HepG2 (cell line): ENCODE results near the gene IGF2BP3. TPM values are rescaled to one million over a fixed set of nuclear protein-coding genes. Genes with fewer than 3 reads are reported as not detected.

Experiments used
- BRF2 ChIP-seq: sonication (generic); formaldehyde crosslinking; IDR thresholded peaks from 2 replicates; pipeline ENCODE4 v1.8.1; 2022; ENCODE audit warnings: mild to moderate bottlenecking, missing genetic modification reagents
- MAZ ChIP-seq, 2 experiments: sonication (generic) in 1 of 2; formaldehyde crosslinking in 1 of 2; IDR thresholded peaks; 2 replicates each; pipeline versions ENCODE4 v1.5.0 to v1.6.1; 2012 to 2020; ENCODE audit warnings: low read depth in 2 of 2, mild to moderate bottlenecking in 2 of 2, borderline replicate concordance in 1 of 2, improper control_type of control experiment in 1 of 2, low read length in 1 of 2, missing genetic modification reagents in 1 of 2, moderate library complexity in 1 of 2
- NCOA5 ChIP-seq: sonication (generic); formaldehyde crosslinking; IDR thresholded peaks from 2 replicates; pipeline ENCODE4 v1.4.0; 2020; ENCODE audit warnings: missing genetic modification reagents
- NR2C2 ChIP-seq: sonication (generic); formaldehyde crosslinking; IDR thresholded peaks from 2 replicates; pipeline ENCODE4 v1.4.0; 2020; ENCODE audit warnings: missing genetic modification reagents, mild to moderate bottlenecking, moderate library complexity, borderline replicate concordance
- NRL ChIP-seq: sonication (generic); formaldehyde crosslinking; IDR thresholded peaks from 2 replicates; pipeline ENCODE4 v1.5.0; 2020; ENCODE audit warnings: missing genetic modification reagents, mild to moderate bottlenecking, moderate library complexity, borderline replicate concordance
- PATZ1 ChIP-seq: sonication (generic); formaldehyde crosslinking; IDR thresholded peaks from 2 replicates; pipeline ENCODE4 v1.4.0; 2020; ENCODE audit warnings: missing genetic modification reagents
- SKI ChIP-seq: fragments of 450-650 bp; IDR thresholded peaks from one replicate; pipeline ENCODE4 v1.6.1; 2018; ENCODE audit warnings: mild to moderate bottlenecking; ENCODE audit not compliant: partially characterized antibody
- SOX5 ChIP-seq: IDR thresholded peaks from 2 replicates; pipeline ENCODE4 v1.6.1; 2016; ENCODE audit warnings: borderline replicate concordance
- UBTF ChIP-seq: sonication (generic); formaldehyde crosslinking; IDR thresholded peaks from 2 replicates; pipeline ENCODE4 v1.4.0; 2020; ENCODE audit warnings: mild to moderate bottlenecking, missing genetic modification reagents
- ZBTB3 ChIP-seq: sonication (generic); formaldehyde crosslinking; IDR thresholded peaks from 2 replicates; pipeline ENCODE4 v1.4.0; 2020; ENCODE audit warnings: low read depth, mild to moderate bottlenecking, moderate library complexity, missing genetic modification reagents, borderline replicate concordance
- ZFP36L1 ChIP-seq: sonication (generic); formaldehyde crosslinking; IDR thresholded peaks from 2 replicates; pipeline ENCODE4 v1.8.0; 2022; ENCODE audit warnings: mild to moderate bottlenecking, missing genetic modification reagents, moderate library complexity
- ZGPAT ChIP-seq: IDR thresholded peaks from 2 replicates; pipeline ENCODE4 v1.6.1; 2016; ENCODE audit warnings: mild to moderate bottlenecking
- polyA plus RNA-seq, 8 experiments: library from polyadenylated mRNA; depleted of rRNA in 3 of 8; stranded (reverse) in 7 of 8; unstranded in 1 of 8; fragments of >200 nt; fragmentation: Illumina TruSeq in 4 of 8; extraction: Trizol in 4 of 8; gene quantifications; 2 replicates each; pipeline versions ENCODE4 v1.2.1 to v1.2.3, GENCODE V29; 2011 to 2016; ENCODE audit warnings: low read depth in 4 of 8, missing spikeins in 1 of 8, mixed read lengths in 1 of 8; ENCODE audit not compliant: insufficient read depth in 1 of 8
- total RNA-seq, 5 experiments: library from RNA; depleted of rRNA; stranded (reverse); fragments of >200 nt; fragmentation: Illumina TruSeq; extraction: Trizol; gene quantifications; 2 replicates each; pipeline ENCODE4 v1.2.3, GENCODE V29; 2016; ENCODE audit warnings: low read depth in 1 of 5
- TF ChIP-seq, protein P1 (sequence below): sonication (generic); formaldehyde crosslinking; IDR thresholded peaks from 2 replicates; pipeline ENCODE4 v1.8.0; 2022; ENCODE audit warnings: mild to moderate bottlenecking, missing genetic modification reagents, moderate library complexity
- TF ChIP-seq, protein P2 (sequence below): sonication (generic); formaldehyde crosslinking; IDR thresholded peaks from 2 replicates; pipeline ENCODE4 v1.8.1; 2023; ENCODE audit warnings: mild to moderate bottlenecking, moderate library complexity, missing genetic modification reagents
- TF ChIP-seq, protein P3 (sequence below): sonication (generic); formaldehyde crosslinking; IDR thresholded peaks from 2 replicates; pipeline ENCODE4 v1.5.0; 2020; ENCODE audit warnings: missing genetic modification reagents

Gene IGF2BP3
- total and polyA plus RNA-seq, 2 of the 13 experiments (the other 11 are each of a cell fraction or from before 2014, with no cell fraction given), result 37.7 to 39.5 TPM

DNA sequence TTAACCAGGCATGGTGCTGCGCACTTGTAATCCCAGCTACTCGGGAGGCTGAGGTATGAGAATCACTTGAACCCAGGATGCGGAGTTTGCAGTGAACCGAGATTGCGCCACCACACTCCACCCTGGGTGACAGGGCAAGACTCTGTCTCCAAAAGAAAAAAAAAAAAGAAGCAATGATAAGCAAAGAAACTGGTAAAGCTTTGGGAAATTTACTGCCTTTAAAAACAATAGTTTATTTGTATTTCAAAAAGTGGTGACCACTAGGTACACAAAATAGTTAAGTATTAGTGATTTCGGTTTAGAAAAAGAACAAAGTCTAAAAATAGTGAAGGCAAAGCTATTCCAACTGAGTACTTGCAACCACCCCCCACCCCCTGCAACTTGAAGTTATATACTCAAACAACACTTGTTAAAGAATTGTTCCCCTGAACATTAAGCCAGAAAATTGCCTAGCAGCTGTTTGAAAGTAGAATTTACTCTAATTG lies 133.4 kb downstream of the IGF2BP3 start (continued):
- TF ChIP-seq PATZ1 (CRISPR knock-in tag) (peak; percentile 49), ZFP36L1 (CRISPR knock-in tag) (no peak), SKI (no peak), SOX5 (CRISPR knock-in tag) (peak; percentile 72; the same call in 1 of the 2 replicates), BRF2 (CRISPR knock-in tag) (no peak), ZGPAT (CRISPR knock-in tag) (peak; percentile 60; the same call in 1 of the 2 replicates), MAZ (IDR thresholded peaks at IDR 0.05; ENCODE audit: borderline replicate concordance, low read depth, low read length) (no peak), MAZ (CRISPR knock-in tag; IDR thresholded peaks at IDR 0.05; ENCODE audit: low read depth) (no peak), ZBTB3 (0 out of 2 replicates have a peak, but pooled peaks have one; percentile 74), NRL (CRISPR knock-in tag) (no peak), UBTF (CRISPR knock-in tag) (no peak), NCOA5 (CRISPR knock-in tag) (no peak), NR2C2 (CRISPR knock-in tag) (peak; percentile 49; the same call in 1 of the 2 replicates)
- TF ChIP-seq, protein P1, sequence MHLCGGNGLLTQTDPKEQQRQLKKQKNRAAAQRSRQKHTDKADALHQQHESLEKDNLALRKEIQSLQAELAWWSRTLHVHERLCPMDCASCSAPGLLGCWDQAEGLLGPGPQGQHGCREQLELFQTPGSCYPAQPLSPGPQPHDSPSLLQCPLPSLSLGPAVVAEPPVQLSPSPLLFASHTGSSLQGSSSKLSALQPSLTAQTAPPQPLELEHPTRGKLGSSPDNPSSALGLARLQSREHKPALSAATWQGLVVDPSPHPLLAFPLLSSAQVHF (CRISPR knock-in tag), result no peak
- TF ChIP-seq, protein P2, sequence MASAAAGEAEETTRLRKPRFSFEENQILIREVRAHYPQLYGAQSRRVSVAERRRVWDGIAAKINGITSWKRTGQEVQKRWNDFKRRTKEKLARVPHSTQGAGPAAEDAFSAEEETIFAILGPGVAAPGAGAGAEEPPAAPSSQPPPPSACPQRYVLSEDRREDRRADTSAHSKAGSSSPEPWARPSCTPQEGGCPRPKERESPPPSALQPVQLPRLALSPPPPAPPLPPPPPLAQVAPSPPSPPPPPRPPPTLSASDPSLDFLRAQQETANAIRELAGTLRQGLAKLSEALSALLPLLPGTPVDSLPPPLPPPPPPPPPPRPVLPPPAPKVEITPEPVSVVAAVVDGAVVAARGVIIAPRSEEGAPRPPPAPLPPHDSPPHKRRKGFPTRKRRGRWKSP, result no peak
- TF ChIP-seq, protein P3, sequence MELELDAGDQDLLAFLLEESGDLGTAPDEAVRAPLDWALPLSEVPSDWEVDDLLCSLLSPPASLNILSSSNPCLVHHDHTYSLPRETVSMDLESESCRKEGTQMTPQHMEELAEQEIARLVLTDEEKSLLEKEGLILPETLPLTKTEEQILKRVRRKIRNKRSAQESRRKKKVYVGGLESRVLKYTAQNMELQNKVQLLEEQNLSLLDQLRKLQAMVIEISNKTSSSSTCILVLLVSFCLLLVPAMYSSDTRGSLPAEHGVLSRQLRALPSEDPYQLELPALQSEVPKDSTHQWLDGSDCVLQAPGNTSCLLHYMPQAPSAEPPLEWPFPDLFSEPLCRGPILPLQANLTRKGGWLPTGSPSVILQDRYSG (CRISPR knock-in tag), result no peak
